Loucy (cell line): Measurements from ENCODE around the gene LINC01488.

ENCODE experiments used
- EZH2phosphoT487 ChIP-seq: fragments of 200-600 bp; IDR thresholded peaks from 2 replicates; pipeline ENCODE4 v1.6.1; 2018; ENCODE audit warnings: antibody characterized with exemption, mild to moderate bottlenecking, moderate library complexity, borderline replicate concordance
- TF ChIP-seq, protein P1 (sequence below): fragments of 200-600 bp; sonication (generic); conservative IDR thresholded peaks from 2 replicates; pipeline ENCODE4 v1.5.1; 2014; ENCODE audit warnings: mild to moderate bottlenecking, antibody characterized with exemption, low read length

DNA sequence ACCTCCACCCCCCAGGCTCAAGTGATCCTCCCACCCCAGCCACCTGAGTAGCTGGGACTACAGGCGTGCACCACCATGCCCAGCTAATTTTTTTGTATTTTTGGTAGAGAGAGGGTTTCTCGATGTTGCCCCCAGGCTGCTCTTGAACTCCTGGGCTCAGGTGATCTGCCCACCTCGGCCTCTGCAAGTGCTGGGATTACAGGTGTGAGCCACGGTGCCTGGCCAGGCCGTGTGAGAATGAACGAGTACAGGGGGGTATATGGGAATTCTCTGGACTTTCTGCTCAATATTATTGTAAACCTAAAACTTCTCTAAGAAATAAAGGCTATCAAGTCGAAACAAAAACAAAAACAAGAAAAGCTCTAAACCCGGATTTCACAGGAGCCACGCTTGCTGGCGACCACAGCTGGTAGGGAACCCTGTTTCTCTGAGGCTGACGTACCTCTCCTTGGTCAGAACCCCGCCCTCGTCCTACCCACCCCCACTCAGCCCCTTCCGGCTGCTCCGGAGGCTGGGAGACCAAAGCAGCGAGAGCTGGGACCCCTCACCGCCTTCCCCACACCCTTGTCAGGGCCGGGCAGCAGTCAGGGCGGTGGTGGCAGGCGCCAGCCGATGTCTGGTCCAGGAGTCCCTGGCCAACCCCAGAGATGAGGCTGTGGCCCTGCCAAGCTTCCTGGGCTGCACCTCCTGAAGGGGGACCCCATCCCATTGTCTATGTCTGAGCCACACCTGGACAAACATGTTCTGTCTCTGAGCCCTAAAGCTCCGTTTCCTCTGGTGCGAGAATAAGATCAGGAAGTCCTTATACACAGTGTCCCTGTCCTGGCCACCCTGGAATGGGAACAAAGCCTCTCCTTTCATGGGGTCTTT is 52.1 kb downstream of the LINC01488 start:
- TF ChIP-seq, protein P1, sequence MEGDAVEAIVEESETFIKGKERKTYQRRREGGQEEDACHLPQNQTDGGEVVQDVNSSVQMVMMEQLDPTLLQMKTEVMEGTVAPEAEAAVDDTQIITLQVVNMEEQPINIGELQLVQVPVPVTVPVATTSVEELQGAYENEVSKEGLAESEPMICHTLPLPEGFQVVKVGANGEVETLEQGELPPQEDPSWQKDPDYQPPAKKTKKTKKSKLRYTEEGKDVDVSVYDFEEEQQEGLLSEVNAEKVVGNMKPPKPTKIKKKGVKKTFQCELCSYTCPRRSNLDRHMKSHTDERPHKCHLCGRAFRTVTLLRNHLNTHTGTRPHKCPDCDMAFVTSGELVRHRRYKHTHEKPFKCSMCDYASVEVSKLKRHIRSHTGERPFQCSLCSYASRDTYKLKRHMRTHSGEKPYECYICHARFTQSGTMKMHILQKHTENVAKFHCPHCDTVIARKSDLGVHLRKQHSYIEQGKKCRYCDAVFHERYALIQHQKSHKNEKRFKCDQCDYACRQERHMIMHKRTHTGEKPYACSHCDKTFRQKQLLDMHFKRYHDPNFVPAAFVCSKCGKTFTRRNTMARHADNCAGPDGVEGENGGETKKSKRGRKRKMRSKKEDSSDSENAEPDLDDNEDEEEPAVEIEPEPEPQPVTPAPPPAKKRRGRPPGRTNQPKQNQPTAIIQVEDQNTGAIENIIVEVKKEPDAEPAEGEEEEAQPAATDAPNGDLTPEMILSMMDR = no peak
- no peak for TF ChIP-seq EZH2phosphoT487
